NCI-H226 (cell line): ENCODE data around the gene BRAT1.

Experiments
- DNase-seq: peaks from one replicate; pipeline ENCODE4 v3.0.0-alpha.2; 2015

Gene BRAT1

GRCh38 chr7:2494191-2495130 is 60.9 kb downstream of the BRAT1 start:
- no peak for DNase-seq

GRCh38 chr7:2493205-2494164 is 61.8 kb downstream of the BRAT1 start:
- DNase-seq = no peak

GRCh38 chr7:2492038-2492437 is 63.3 kb downstream of the BRAT1 start:
- DNase-seq = no peak

- no peak for DNase-seq
Measured at GRCh38 chr7:2490181-2490651, 65.1 kb downstream of the BRAT1 start.

GRCh38 chr7:2488681-2489080 is 66.6 kb downstream of the BRAT1 start:
- DNase-seq = no peak

- no peak for DNase-seq
Measured at GRCh38 chr7:2488272-2488645, 67.1 kb downstream of the BRAT1 start.
